Natural killer cell (primary cell): ENCODE data around the gene INPP4A. TPM values are rescaled to one million over a fixed set of nuclear protein-coding genes. Genes with fewer than 3 reads are reported as not detected.

Source experiments
- ATAC-seq, 3 donors: fragments of 150-1000 bp in 2 of 3; fragments of 200-7000 bp in 1 of 3; cut with Tn5 transposase; 1 replicate in 1 of 3; 2 replicates in 2 of 3; pipeline ENCODE4 v1.10.0; 2021; ENCODE audit warnings: mild to moderate bottlenecking in 2 of 3, moderate library complexity in 2 of 3
- DNase-seq, 2 donors: peaks; one replicate each; pipeline versions ENCODE4 v3.0.0 to v3.0.0-alpha.2; 2013 to 2021; ENCODE audit warnings: mixed read lengths in 1 of 2
- H3K27ac ChIP-seq: one replicate; pipeline ENCODE4 v1.5.1; 2013; ENCODE audit warnings: mild to moderate bottlenecking, low read length
- H3K27me3 ChIP-seq: one replicate; pipeline ENCODE4 v1.6.1; 2013; ENCODE audit warnings: low read length; ENCODE audit not compliant: control insufficient read depth, insufficient read depth
- H3K36me3 ChIP-seq: one replicate; pipeline ENCODE4 v1.6.1; 2013; ENCODE audit warnings: low read length; ENCODE audit not compliant: control insufficient read depth, insufficient read depth
- H3K4me1 ChIP-seq: one replicate; pipeline ENCODE4 v1.6.1; 2013; ENCODE audit warnings: low read length; ENCODE audit not compliant: control insufficient read depth, insufficient read depth
- H3K4me3 ChIP-seq: one replicate; pipeline ENCODE4 v1.5.1; 2013; ENCODE audit warnings: low read length
- H3K9me3 ChIP-seq: one replicate; pipeline ENCODE4 v1.6.1; 2013; ENCODE audit warnings: low read length; ENCODE audit not compliant: control insufficient read depth, insufficient read depth
- H3K27ac Mint-ChIP-seq, 2 donors: one replicate each; pipeline ENCODE4 v1.8.0; 2022; ENCODE audit warnings: mild to moderate bottlenecking in 2 of 2, mixed read lengths in 2 of 2, moderate library complexity in 1 of 2
- H3K27me3 Mint-ChIP-seq, 2 donors: one replicate each; pipeline ENCODE4 v1.8.0; 2022; ENCODE audit warnings: low read depth in 2 of 2, mixed read lengths in 2 of 2
- H3K36me3 Mint-ChIP-seq: one replicate; pipeline ENCODE4 v1.8.0; 2022; ENCODE audit warnings: mixed read lengths
- H3K4me1 Mint-ChIP-seq, 2 donors: one replicate each; pipeline ENCODE4 v1.8.0; 2022; ENCODE audit warnings: mixed read lengths in 2 of 2
- H3K4me3 Mint-ChIP-seq: one replicate; pipeline ENCODE4 v1.8.0; 2022; ENCODE audit warnings: mild to moderate bottlenecking, moderate library complexity, mixed read lengths
- H3K9me3 Mint-ChIP-seq, 2 donors: one replicate each; pipeline ENCODE4 v1.8.0; 2022; ENCODE audit warnings: mixed read lengths in 2 of 2
- CTCF ChIP-seq: fragments of 200-600 bp; IDR thresholded peaks from one replicate; pipeline ENCODE4 v1.8.0; 2022; ENCODE audit warnings: antibody characterized with exemption
- WGBS: methylation state at CpG from one replicate; pipeline ENCODE4 v1.1.7; 2013; ENCODE audit warnings: missing lambda C conversion rate; ENCODE audit not compliant: insufficient coverage; 5-methylcytosine and 5-hydroxymethylcytosine counted together
- intact Hi-C: fragments of 100-400 bp; cut with micrococcal nuclease; formaldehyde crosslinking; loops from one replicate; pipeline ENCODE4 v1.14.2; 2022
- total RNA-seq, 4 donors: library from RNA; stranded (reverse); fragments of 120-200 nt in 1 of 4; gene quantifications; one replicate each; pipeline versions ENCODE4 v1.2.3 to v1.2.4, GENCODE V29; 2013 to 2022

Gene INPP4A
- total RNA-seq, 3 donors from 2014 or later (not counting 1 experiment from before 2014, with no cell fraction given): 192 to 243 (median 225) TPM

GRCh38 chr2:98441706-98442450 is 2.8 kb upstream of the INPP4A start:
- ATAC-seq: no peak
- no peaks in the 10 kb centered on the region for H3K27me3 Mint-ChIP-seq
- intact Hi-C loops: no loop called here
- Histone ChIP-seq H3K27ac (no peak overlapping the region), H3K36me3 (no peaks in the 10 kb centered on the region), H3K9me3 (peaks cover 7% of the 10 kb centered on the region), H3K27me3 (no peaks in the 10 kb centered on the region), H3K4me3 (no peak overlapping the region), H3K4me1 (peaks cover 23% of the 10 kb centered on the region)
- peaks cover 7 to 15% of the 10 kb centered on the region in 2 donors for H3K9me3 Mint-ChIP-seq
- H3K4me3 Mint-ChIP-seq: peak overlapping the region; percentile 41
- peaks cover 6% of the 10 kb centered on the region for H3K36me3 Mint-ChIP-seq
- WGBS: 96% methylated on average over 3 of the region's 7 CpGs
- TF ChIP-seq CTCF: no peak
- DNase-seq: no peak
- peaks cover 41 to 44% of the 10 kb centered on the region in 2 donors for H3K4me1 Mint-ChIP-seq
- H3K27ac Mint-ChIP-seq: peak overlapping the region; percentile 9 to 19

- Histone ChIP-seq H3K27ac (no peak overlapping the region), H3K4me1 (peaks cover 26% of the 10 kb centered on the region), H3K4me3 (no peak overlapping the region), H3K36me3 (no peaks in the 10 kb centered on the region), H3K9me3 (peaks cover 7% of the 10 kb centered on the region), H3K27me3 (no peaks in the 10 kb centered on the region)
- Mint-ChIP-seq H3K4me3 (peak overlapping the region; percentile 41), H3K4me1 (peaks cover 45 to 46% of the 10 kb centered on the region in 2 donors), H3K27ac (peak overlapping the region in 1 of 2 donors; percentile 19), H3K9me3 (peaks cover 7 to 15% of the 10 kb centered on the region in 2 donors), H3K36me3 (peaks cover 6% of the 10 kb centered on the region), H3K27me3 (no peaks in the 10 kb centered on the region)
- TF ChIP-seq CTCF: no peak
- ATAC-seq (no peak), DNase-seq (no peak)
- intact Hi-C loops: no loop called here
- 98% methylated on average over 2 of the region's 4 CpGs for WGBS
Measured at GRCh38 chr2:98442488-98442887, 2.2 kb upstream of the INPP4A start.

- H3K4me1 ChIP-seq: peaks cover 42% of the 10 kb centered on the region
- DNase-seq (peak in 1 of 2 donors; percentile 54), ATAC-seq (peak; percentile 16 to 43 (median 35))
- peak overlapping the region; percentile 98 to 99 for H3K27ac Mint-ChIP-seq
- peak overlapping the region; percentile 98 for H3K4me3 Mint-ChIP-seq
- no peaks in the 10 kb centered on the region for H3K36me3 Mint-ChIP-seq
- peaks cover 0 to 2% of the 10 kb centered on the region in 2 donors for H3K9me3 Mint-ChIP-seq
- H3K4me3 ChIP-seq: peak overlapping the region; percentile 64
- no peaks in the 10 kb centered on the region for H3K27me3 Mint-ChIP-seq
- H3K36me3 ChIP-seq: no peaks in the 10 kb centered on the region
- intact Hi-C loops: loop anchor here (2.0 to 5.0 kb wide), 4 partner anchors 32 to 698 kb away; no protein-coding TSS in a partner anchor
- no peaks in the 10 kb centered on the region for H3K27me3 ChIP-seq
- TF ChIP-seq CTCF: no peak
- peaks cover 3% of the 10 kb centered on the region for H3K9me3 ChIP-seq
- peaks cover 47 to 51% of the 10 kb centered on the region in 2 donors for H3K4me1 Mint-ChIP-seq
- H3K27ac ChIP-seq: peak overlapping the region; percentile 74
- WGBS: 0% methylated on average over 34 of the region's 34 CpGs
Measured at GRCh38 chr2:98445177-98445682, 572 bp downstream of the INPP4A start.
